Coronary artery (tissue), 2 donors: ENCODE measurements around the gene CTCF.

Experiments used
- DNase-seq: peaks from one replicate; pipeline ENCODE4 v3.0.0-alpha.2; 2017; ENCODE audit warnings: low spot score
- H3K27ac ChIP-seq, 2 donors: fragments of 200-600 bp; sonication (generic); one replicate each; pipeline ENCODE4 v1.5.1; 2016 to 2019
- H3K4me3 ChIP-seq: fragments of 200-600 bp; sonication (generic); 2 replicates; pipeline ENCODE4 v1.5.1; 2016; ENCODE audit warnings: mild to moderate bottlenecking, moderate library complexity
- TF ChIP-seq, protein P1 (sequence below): fragments of 200-600 bp; sonication (generic); IDR thresholded peaks from one replicate; pipeline ENCODE4 v1.5.1; 2019; ENCODE audit warnings: antibody characterized with exemption

Gene CTCF

DNA sequence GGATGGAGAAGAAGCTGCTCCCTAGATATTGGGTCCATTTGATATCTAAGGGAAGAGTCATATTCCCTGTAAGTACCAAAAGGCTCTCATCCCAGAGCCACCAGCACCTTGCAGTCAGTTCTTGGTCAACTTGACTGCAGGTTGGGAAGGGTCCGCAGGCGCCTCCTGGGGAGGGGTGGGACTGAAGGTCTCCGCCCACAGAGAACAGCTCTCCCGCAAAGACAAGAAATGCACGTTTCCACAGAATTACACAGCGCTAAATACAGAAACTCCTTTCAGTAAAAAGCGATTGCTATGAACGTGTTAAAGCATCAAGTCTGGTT lies 864 bp upstream of the CTCF start:
- DNase-seq = peak; percentile 74
- H3K4me3 ChIP-seq = peak overlapping the region; percentile 98
- TF ChIP-seq, protein P1, sequence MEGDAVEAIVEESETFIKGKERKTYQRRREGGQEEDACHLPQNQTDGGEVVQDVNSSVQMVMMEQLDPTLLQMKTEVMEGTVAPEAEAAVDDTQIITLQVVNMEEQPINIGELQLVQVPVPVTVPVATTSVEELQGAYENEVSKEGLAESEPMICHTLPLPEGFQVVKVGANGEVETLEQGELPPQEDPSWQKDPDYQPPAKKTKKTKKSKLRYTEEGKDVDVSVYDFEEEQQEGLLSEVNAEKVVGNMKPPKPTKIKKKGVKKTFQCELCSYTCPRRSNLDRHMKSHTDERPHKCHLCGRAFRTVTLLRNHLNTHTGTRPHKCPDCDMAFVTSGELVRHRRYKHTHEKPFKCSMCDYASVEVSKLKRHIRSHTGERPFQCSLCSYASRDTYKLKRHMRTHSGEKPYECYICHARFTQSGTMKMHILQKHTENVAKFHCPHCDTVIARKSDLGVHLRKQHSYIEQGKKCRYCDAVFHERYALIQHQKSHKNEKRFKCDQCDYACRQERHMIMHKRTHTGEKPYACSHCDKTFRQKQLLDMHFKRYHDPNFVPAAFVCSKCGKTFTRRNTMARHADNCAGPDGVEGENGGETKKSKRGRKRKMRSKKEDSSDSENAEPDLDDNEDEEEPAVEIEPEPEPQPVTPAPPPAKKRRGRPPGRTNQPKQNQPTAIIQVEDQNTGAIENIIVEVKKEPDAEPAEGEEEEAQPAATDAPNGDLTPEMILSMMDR = no peak
- H3K27ac ChIP-seq = peak overlapping the region; percentile 94 to 99

DNA sequence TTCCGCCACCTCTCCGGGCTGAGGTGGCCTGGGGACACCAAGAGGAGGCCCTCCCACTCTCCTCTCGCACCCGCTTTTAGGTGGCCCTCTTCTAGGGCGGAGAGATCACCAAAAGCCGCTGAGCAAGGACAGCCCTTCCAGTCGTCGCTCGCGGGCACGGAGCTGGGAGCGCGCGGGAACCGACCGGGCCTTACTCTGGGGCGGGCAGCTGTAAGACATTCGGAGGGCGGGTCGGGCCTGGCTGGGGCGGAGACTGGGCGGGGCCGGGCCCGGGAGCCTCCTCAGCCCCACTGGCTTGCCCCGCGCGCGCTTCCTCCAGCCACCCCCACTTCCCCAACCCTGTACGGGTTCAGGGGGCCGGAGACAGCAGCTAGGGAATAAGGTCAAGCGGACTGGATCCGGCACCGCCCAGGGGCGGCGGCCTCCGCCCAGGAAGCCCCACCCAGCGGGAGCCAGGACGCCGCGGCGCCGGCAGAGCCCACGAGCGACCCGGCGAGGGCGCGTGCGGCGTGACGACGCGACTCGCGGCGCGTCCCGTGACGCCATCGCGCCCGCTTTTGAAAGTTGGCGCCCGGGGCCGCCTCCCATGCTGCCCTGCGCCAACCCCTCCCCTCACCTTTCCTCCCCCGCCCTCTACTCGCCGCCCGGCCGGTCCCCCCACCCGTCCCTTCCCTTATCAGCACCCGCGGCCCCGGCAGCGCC lies 351 bp upstream of the CTCF start:
- H3K27ac ChIP-seq = peak overlapping the region; percentile 94 to 99
- H3K4me3 ChIP-seq = peak overlapping the region; percentile 98
- peak; percentile 98 for DNase-seq
- TF ChIP-seq, protein P1 = no peak

DNA sequence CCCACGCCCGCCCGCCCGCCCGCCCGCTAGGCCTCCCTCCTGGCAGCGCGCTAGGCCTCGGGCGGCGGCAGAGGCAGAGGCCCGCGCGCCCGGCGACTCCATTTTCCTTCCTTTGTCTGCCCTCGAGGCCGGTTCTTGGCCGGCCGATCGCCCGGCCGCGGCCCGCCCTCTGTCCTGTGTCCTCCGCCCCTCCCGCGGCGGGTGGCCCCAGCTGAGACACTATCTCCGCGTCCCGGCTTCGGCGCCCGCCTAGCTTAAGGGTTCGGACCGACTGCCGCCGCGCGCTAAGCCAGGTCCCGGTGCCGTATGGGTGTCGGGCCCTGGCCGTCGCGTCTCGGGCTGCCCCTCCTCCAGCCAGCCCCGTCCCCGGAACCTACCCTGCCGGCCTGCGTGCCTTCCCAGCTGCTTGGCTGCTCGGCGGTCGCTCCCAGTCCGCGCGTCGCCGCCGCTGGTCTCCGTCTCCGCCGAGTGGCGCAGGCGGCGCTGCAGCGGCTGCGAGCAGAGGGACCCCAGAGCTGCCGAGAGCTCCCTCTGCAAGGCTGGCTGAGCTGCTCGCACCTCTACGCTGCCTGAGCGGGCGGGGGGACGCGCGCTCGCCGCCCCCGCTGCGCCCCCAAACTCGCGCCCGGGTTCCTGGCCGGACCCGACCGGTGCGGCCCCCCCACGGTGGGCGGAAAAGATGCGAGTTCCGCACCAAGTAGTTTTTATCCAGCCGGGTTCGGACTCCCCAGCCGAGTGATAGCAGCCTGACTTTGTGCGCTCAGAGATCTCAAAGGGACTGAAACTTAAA lies 787 bp downstream of the CTCF start:
- Histone ChIP-seq H3K4me3 (peak overlapping the region; percentile 98), H3K27ac (peak overlapping the region; percentile 94 to 99)
- no peak for DNase-seq
- TF ChIP-seq, protein P1 = no peak

DNA sequence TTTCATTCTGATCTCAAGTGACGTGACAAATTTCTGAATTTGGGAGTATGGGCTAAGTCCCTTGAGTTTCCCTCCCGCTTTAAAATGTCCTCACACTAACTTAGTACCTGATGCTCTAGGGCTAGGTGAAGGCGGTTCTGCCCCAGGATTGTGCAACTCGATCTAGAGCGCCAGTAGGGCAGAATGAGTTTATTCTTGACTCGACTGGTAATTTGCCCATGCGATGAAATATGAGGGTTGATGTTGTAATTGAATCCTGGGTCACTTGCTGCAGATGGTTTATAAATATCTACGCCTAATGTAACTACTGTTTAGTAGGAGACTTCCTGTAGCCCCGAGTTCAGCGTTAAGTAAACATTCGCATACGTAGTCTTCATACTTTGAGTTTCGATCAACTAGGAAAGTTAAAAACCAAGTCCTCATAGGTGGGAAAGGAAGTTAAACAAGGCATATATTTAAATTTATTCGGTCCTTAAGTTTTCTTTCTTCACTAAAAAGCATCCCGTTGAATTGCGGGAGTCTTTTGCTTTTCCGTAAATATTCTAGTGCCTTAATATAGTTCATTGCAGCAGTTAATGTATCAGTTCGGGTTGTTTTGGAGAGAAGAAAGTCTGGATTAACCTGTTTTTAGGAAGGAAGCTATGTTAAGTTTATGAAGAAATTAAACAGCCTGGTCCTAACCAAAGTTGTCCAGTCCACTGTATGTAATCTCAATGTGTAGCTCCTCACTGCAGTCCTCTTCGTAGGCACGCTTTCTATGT lies 1.6 kb downstream of the CTCF start:
- TF ChIP-seq, protein P1 = no peak
- DNase-seq = no peak
- peak overlapping the region; percentile 98 for H3K4me3 ChIP-seq
- peak overlapping the region; percentile 94 to 99 for H3K27ac ChIP-seq

DNA sequence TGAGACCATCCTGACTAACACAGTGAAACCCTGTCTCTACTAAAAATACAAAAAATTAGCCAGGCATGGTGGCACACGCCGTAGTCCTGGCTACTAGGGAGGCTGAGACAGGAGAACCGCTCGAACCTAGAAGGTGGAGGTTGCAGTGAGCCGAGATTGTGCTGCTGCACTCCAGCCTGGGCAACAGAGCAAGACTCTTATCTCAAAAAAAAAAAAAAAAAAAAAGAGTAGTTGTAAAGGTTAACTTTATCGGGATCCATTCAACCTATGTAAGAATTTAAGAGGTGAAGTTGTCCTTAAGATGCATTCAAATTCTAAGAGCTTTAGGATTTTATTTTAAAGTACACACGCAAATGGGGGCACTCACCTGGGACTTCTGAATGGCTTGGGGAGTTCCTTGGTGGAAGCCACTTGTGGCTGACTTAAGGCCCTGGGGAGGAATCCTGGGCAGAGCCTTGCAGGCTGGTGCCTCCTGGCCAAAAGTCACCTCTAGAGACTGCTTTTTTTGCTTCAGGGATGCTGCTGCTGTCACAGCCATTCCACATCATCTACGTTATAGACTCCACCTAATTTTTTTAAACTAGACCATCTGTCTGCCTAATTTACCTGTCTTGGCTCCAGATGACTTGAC lies 3.3 kb downstream of the CTCF start:
- no peak for DNase-seq
- no peak overlapping the region for H3K27ac ChIP-seq
- TF ChIP-seq, protein P1 = no peak
- no peak overlapping the region for H3K4me3 ChIP-seq

DNA sequence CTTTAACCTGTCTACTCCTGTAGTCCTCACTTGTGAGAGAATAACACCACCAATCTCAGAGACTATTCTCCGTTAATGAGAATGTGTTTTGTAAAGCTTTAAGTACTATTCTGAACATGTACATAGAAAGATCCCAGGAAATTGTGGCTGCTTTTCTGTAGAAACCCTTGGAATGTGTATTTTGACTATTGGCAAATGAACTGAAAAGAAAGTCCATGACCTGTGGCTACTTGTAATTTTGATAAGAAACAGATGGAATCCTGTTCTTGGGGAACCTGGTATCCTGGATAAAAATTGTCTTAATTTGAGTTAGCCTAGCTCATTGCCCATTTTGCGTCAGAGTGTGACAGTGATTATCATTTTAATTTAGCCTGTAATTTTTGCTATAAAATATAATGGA lies 9.1 kb downstream of the CTCF start:
- H3K4me3 ChIP-seq = no peak overlapping the region
- no peak for DNase-seq
- TF ChIP-seq, protein P1 = no peak
- H3K27ac ChIP-seq = no peak overlapping the region
